Testis (tissue), 3 donors: ENCODE results near the gene PJVK. TPM values are rescaled to one million over a fixed set of nuclear protein-coding genes. Genes with fewer than 3 reads are reported as not detected.

Experiments used
- DNase-seq: peaks from one replicate; pipeline ENCODE4 v3.0.0-alpha.2; 2019
- H3K27ac ChIP-seq, 2 donors: fragments of 200-600 bp; sonication (generic); one replicate each; pipeline ENCODE4 v1.5.1; 2019
- H3K27me3 ChIP-seq: fragments of 200-600 bp; sonication (generic); one replicate; pipeline ENCODE4 v1.5.1; 2019
- H3K36me3 ChIP-seq: fragments of 200-600 bp; sonication (generic); one replicate; pipeline ENCODE4 v1.5.1; 2017; ENCODE audit warnings: low read depth; ENCODE audit errors: missing control alignments
- H3K4me1 ChIP-seq: fragments of 200-600 bp; sonication (generic); one replicate; pipeline ENCODE4 v1.5.1; 2019
- H3K4me3 ChIP-seq, 2 donors: fragments of 200-600 bp; sonication (generic); one replicate each; pipeline ENCODE4 v1.5.1; 2017 to 2019
- H3K9me3 ChIP-seq: fragments of 200-600 bp; sonication (generic); one replicate; pipeline ENCODE4 v1.5.1; 2017
- POLR2A ChIP-seq: fragments of 450-650 bp; IDR thresholded peaks from one replicate; pipeline ENCODE4 v1.6.1; 2017; ENCODE audit warnings: antibody characterized with exemption, mild to moderate bottlenecking, moderate library complexity
- WGBS, 2 donors: methylation state at CpG; one replicate each; pipeline ENCODE4 v1.1.5; 2018; 5-methylcytosine and 5-hydroxymethylcytosine counted together
- intact Hi-C: fragments of 100-400 bp; cut with DNase I; formaldehyde crosslinking; loops from one replicate; pipeline ENCODE4 v1.15.1; 2023; ENCODE audit warnings: low total_unique reads
- polyA plus RNA-seq: library from polyadenylated mRNA; stranded (reverse); fragments of 350-450 nt; fragmentation: Illumina TruSeq; extraction: RNeasy Lipid Tissue Mini Kit (QIAGEN cat#74804); gene quantifications from one replicate; pipeline ENCODE4 v1.2.3, GENCODE V29; 2014; ENCODE audit warnings: low read depth, low replicate concordance; ENCODE audit not compliant: insufficient read depth
- total RNA-seq, 2 donors: library from RNA; depleted of rRNA; stranded (reverse); fragments of >200 nt; gene quantifications; one replicate each; pipeline ENCODE4 v1.2.3, GENCODE V29; 2016
- TF ChIP-seq, protein P1 (sequence below), 3 experiments: fragments of 450-650 bp in 2 of 3; fragments of 200-600 bp in 1 of 3; sonication (generic) in 1 of 3; IDR thresholded peaks; one replicate each; pipeline ENCODE4 v1.5.1; 2016 to 2019; ENCODE audit warnings: antibody characterized with exemption in 3 of 3, mild to moderate bottlenecking in 2 of 3, moderate library complexity in 1 of 3

PJVK gene
- total and polyA plus RNA-seq, 3 donors from 2014 or later: 20.6 to 61.3 (median 31.7) TPM

DNA sequence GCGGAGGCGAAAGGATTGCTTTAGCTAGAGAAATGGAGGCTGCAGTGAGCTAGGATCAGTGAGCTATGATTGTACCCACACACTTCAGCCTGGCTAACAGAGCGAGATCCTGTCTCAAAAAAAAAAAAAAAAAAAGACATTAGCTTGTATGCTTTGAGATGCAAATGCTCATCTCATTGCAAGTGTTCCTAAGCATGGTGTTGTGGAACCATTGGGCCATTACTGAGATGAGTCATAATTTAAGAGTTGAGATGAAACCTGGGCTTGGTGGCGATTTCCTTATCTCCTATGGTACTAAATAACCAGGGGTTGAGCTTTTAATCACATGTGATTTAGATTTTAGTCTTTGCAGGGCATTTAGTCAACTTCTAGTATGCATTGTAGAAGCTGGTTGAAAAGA is 31.3 kb downstream of the PJVK start:
- H3K27me3 ChIP-seq: no peaks in the 10 kb centered on the region
- H3K36me3 ChIP-seq: no peaks in the 10 kb centered on the region
- H3K4me3 ChIP-seq: no peak overlapping the region
- no peaks in the 10 kb centered on the region for H3K9me3 ChIP-seq
- DNase-seq: no peak
- H3K4me1 ChIP-seq: peaks cover 24% of the 10 kb centered on the region
- TF ChIP-seq POLR2A: no peak
- TF ChIP-seq, protein P1, sequence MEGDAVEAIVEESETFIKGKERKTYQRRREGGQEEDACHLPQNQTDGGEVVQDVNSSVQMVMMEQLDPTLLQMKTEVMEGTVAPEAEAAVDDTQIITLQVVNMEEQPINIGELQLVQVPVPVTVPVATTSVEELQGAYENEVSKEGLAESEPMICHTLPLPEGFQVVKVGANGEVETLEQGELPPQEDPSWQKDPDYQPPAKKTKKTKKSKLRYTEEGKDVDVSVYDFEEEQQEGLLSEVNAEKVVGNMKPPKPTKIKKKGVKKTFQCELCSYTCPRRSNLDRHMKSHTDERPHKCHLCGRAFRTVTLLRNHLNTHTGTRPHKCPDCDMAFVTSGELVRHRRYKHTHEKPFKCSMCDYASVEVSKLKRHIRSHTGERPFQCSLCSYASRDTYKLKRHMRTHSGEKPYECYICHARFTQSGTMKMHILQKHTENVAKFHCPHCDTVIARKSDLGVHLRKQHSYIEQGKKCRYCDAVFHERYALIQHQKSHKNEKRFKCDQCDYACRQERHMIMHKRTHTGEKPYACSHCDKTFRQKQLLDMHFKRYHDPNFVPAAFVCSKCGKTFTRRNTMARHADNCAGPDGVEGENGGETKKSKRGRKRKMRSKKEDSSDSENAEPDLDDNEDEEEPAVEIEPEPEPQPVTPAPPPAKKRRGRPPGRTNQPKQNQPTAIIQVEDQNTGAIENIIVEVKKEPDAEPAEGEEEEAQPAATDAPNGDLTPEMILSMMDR (IDR thresholded peaks at IDR 0.05): no peak
- intact Hi-C loops: no loop called here
- no peak overlapping the region for H3K27ac ChIP-seq
- WGBS, 2 donors: 73 to 80% methylated on average over 4 of the region's 4 CpGs

DNA sequence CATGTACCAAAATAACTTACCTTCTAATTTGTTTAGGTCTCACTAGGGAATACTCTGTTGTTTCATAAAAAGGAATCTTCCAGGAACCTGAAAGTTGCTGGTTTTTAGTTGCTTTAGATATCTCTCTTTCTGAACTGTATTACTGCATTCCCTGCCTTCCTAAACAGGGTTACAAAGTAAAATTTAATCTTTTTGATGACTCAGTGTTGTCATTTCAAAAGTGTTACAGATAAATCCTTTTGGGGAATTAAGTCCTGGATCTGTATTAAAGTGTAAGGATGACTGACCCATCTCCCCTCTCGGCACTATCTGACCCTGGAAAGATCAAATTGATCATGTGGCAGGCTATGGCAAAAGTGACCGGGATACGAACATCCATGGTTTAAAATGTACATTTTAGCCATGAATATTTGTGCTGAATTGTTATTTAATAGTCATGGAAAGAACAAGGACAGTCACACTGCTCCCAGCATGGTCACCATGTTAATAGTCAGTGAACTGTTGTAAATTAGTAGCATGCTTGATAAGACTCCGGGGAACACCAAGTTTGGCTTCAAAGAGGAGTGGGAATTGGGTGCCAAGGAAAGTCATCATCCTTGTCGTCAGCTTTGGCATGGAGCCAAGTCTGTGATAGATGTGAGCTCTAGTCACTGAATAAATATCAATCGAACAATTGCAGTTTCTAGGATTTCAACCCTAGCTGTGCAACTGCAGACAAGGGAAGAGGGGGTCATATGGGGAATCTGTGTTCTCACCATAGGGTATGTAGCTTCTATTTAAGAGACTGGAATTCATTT is 33.3 kb downstream of the PJVK start:
- 45 to 54% methylated on average over 6 of the region's 6 CpGs for WGBS, 2 donors
- peak; percentile 62 for DNase-seq
- Histone ChIP-seq H3K27ac (peak overlapping the region in 1 of 2 donors; percentile 53), H3K36me3 (no peaks in the 10 kb centered on the region), H3K9me3 (no peaks in the 10 kb centered on the region), H3K4me1 (peaks cover 24% of the 10 kb centered on the region), H3K27me3 (no peaks in the 10 kb centered on the region), H3K4me3 (no peak overlapping the region)
- intact Hi-C loops: no loop called here
- no peak for TF ChIP-seq POLR2A
- TF ChIP-seq, protein P1 (IDR thresholded peaks at IDR 0.05): no peak

DNA sequence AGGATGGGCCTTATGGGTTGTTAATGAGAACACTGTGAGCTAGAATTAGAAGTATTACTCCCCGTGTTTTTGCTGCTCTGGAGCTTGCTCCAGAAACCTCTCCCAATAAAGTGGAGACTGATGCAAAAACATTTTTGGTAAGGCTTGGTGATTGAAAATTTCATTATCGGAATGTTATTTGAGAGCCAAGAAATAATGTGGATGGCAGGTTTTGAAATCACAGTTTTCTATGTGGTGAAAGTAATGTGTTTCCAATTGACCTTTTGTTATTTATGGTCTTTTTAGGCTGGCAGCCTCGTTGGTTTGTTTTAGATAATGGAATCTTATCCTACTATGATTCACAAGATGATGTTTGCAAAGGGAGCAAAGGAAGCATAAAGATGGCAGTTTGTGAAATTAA is 34.2 kb downstream of the PJVK start:
- TF ChIP-seq, protein P1 (IDR thresholded peaks at IDR 0.05): no peak
- TF ChIP-seq POLR2A: no peak
- intact Hi-C loops: no loop called here
- 72 to 73% methylated on average over 3 of the region's 3 CpGs for WGBS, 2 donors
- no peak for DNase-seq
- H3K4me3 ChIP-seq: no peak overlapping the region
- peaks cover 19% of the 10 kb centered on the region for H3K4me1 ChIP-seq
- no peaks in the 10 kb centered on the region for H3K36me3 ChIP-seq
- H3K27me3 ChIP-seq: no peaks in the 10 kb centered on the region
- no peaks in the 10 kb centered on the region for H3K9me3 ChIP-seq
- H3K27ac ChIP-seq: no peak overlapping the region

DNA sequence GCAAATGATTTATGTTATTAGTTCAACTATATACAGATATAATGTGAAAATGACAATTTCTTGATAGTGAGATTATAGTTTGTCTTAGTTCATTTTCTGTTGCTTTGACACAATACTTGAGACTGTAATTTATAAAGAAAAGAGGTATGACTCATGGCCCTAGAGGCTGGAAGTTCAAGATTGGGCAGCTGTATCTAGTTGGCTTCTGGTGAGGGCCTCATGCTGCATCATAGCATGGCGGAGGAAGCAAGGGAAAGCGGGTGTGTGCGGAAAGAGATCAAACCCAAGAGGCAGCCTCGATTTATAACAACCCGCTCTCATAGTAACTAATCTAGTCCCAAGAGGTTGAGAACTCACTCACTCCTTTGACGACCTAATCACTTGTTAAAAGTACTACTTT is 40.4 kb downstream of the PJVK start:
- H3K9me3 ChIP-seq: no peaks in the 10 kb centered on the region
- H3K27ac ChIP-seq: no peak overlapping the region
- peaks cover 2% of the 10 kb centered on the region for H3K36me3 ChIP-seq
- H3K27me3 ChIP-seq: no peaks in the 10 kb centered on the region
- intact Hi-C loops: no loop called here
- WGBS, 2 donors: 84 to 96% methylated on average over 6 of the region's 6 CpGs
- H3K4me1 ChIP-seq: peaks cover 5% of the 10 kb centered on the region
- TF ChIP-seq POLR2A: no peak
- TF ChIP-seq, protein P1 (IDR thresholded peaks at IDR 0.05): no peak
- no peak overlapping the region for H3K4me3 ChIP-seq
- DNase-seq: no peak

DNA sequence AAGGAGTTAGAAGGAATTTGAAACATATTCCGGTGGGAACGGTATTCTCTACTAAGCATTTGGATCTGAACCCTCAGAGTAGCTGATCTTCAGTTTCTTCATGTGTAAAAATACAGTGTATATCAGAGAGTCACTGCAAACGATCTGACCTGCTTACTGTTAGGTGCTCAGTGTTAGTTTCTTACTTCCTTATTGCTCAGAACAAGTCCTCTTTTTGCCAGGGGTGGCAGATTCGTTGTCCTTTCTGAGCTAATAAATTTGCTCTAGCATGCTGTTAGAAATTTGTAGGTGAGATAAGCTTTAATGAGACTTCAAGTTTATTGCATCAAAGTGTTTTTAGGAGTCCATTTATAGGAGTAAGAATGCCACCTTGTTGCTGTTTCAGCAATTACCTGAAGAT is 44.9 kb downstream of the PJVK start:
- no peak for DNase-seq
- Histone ChIP-seq H3K27me3 (no peaks in the 10 kb centered on the region), H3K27ac (no peak overlapping the region), H3K4me1 (peaks cover 5% of the 10 kb centered on the region), H3K9me3 (no peaks in the 10 kb centered on the region), H3K36me3 (peaks cover 5% of the 10 kb centered on the region), H3K4me3 (no peak overlapping the region)
- intact Hi-C loops: no loop called here
- WGBS, 2 donors: 72 to 76% methylated on average over 4 of the region's 4 CpGs
- TF ChIP-seq, protein P1 (IDR thresholded peaks at IDR 0.05): no peak
- TF ChIP-seq POLR2A: no peak
